Anterior cingulate cortex (tissue), 58 donors: ENCODE measurements around the gene OOSP4B.
"Not testable (repeated sequence)": the region's sequence is repeated elsewhere in the genome, so short reads cannot be mapped to it uniquely, and the experiment has no call there.

ENCODE experiments used
- DNase-seq, 58 donors: peaks; one replicate each; lab custom pipeline; 2025; lab: John Stamatoyannopoulos, UW

The OOSP4B gene

GRCh38 chr11:60059052-60059451, 42.1 kb downstream of the OOSP4B start:
- no peak for DNase-seq

- no peak for DNase-seq
Observed at GRCh38 chr11:60059521-60060240, 42.7 kb downstream of the OOSP4B start.

GRCh38 chr11:60064111-60064510, 47.1 kb downstream of the OOSP4B start:
- DNase-seq: no peak

- DNase-seq: no peak
Observed at GRCh38 chr11:60065801-60066200, 48.8 kb downstream of the OOSP4B start.

- DNase-seq: no peak
Observed at GRCh38 chr11:60069450-60069849, 52.5 kb downstream of the OOSP4B start.

GRCh38 chr11:60071644-60072043, 54.7 kb downstream of the OOSP4B start:
- DNase-seq: not testable (repeated sequence)

GRCh38 chr11:60077216-60077817, 60.3 kb downstream of the OOSP4B start:
- no peak for DNase-seq

- no peak for DNase-seq
Observed at GRCh38 chr11:60077981-60078380, 61.0 kb downstream of the OOSP4B start.

- no peak for DNase-seq
Observed at GRCh38 chr11:60078745-60079144, 61.8 kb downstream of the OOSP4B start.

GRCh38 chr11:60080535-60080934, 63.6 kb downstream of the OOSP4B start:
- DNase-seq: no peak
